ENCODE measurements around the gene RABEP2.

Gene RABEP2

GRCh38 chr16:28935924-28936783 lies 11.1 kb upstream of the RABEP2 start:
- H3K4me1 ChIP-seq (ENCODE audit: insufficient read depth, low read length) = peaks cover 23% of the 10 kb centered on the region
- H3K36me3 ChIP-seq (ENCODE audit: insufficient read depth, low read length) = no peaks in the 10 kb centered on the region

GRCh38 chr16:28935346-28935745 lies 10.3 kb upstream of the RABEP2 start:
- H2AFZ ChIP-seq (ENCODE audit: low read depth, low read length) = no peak overlapping the region
- H3K4me3 ChIP-seq (ENCODE audit: low read depth in 1 of 2, low read length in 2 of 2) = no peak overlapping the region
- TF ChIP-seq EZH2 (IDR thresholded peaks at IDR 0.05; ENCODE audit: borderline replicate concordance, low read depth, low read length, severe bottlenecking) (no peak), CTCF (IDR thresholded peaks at IDR 0.05; ENCODE audit: borderline replicate concordance, extremely low read depth, low read length, poor library complexity, severe bottlenecking) (no peak)
- H3K9me3 ChIP-seq (ENCODE audit: insufficient read depth, low read length, severe bottlenecking) = no peaks in the 10 kb centered on the region
- H3K27me3 ChIP-seq (ENCODE audit: insufficient read depth, low read length, poor library complexity) = no peaks in the 10 kb centered on the region
- no peak overlapping the region for H3K4me2 ChIP-seq (ENCODE audit: insufficient read depth, low read length)
- H4K20me1 ChIP-seq (ENCODE audit: insufficient read depth, low read length) = no peaks in the 10 kb centered on the region
- H3K4me1 ChIP-seq (ENCODE audit: insufficient read depth, low read length) = peaks cover 31% of the 10 kb centered on the region
- no peak overlapping the region for H3K27ac ChIP-seq (ENCODE audit: low read length)
- no peaks in the 10 kb centered on the region for H3K36me3 ChIP-seq (ENCODE audit: insufficient read depth, low read length)
- no peak for ATAC-seq (ENCODE audit: insufficient read depth, low read depth)
- no peak overlapping the region for H3K9ac ChIP-seq (ENCODE audit: low read depth, low read length)
- H3K79me2 ChIP-seq (ENCODE audit: insufficient read depth, low read length) = no peaks in the 10 kb centered on the region
- no peak for DNase-seq

More at GRCh38 chr16:28935924-28936783, 11.1 kb upstream of the RABEP2 start:
- H3K79me2 ChIP-seq (ENCODE audit: insufficient read depth, low read length) = no peaks in the 10 kb centered on the region
- no peak overlapping the region for H3K27ac ChIP-seq (ENCODE audit: low read length)
- no peaks in the 10 kb centered on the region for H4K20me1 ChIP-seq (ENCODE audit: insufficient read depth, low read length)
- no peak overlapping the region for H3K4me3 ChIP-seq (ENCODE audit: low read depth in 1 of 2, low read length in 2 of 2)
- peak overlapping the region; percentile 39 for H2AFZ ChIP-seq (ENCODE audit: low read depth, low read length)
- H3K4me2 ChIP-seq (ENCODE audit: insufficient read depth, low read length) = no peak overlapping the region
- no peaks in the 10 kb centered on the region for H3K9me3 ChIP-seq (ENCODE audit: insufficient read depth, low read length, severe bottlenecking)
- DNase-seq (peak; percentile 69), ATAC-seq (ENCODE audit: insufficient read depth, low read depth) (peak; percentile 87)
- no peak for TF ChIP-seq EZH2 (IDR thresholded peaks at IDR 0.05; ENCODE audit: borderline replicate concordance, low read depth, low read length, severe bottlenecking)
- no peak for TF ChIP-seq CTCF (IDR thresholded peaks at IDR 0.05; ENCODE audit: borderline replicate concordance, extremely low read depth, low read length, poor library complexity, severe bottlenecking)
- H3K27me3 ChIP-seq (ENCODE audit: insufficient read depth, low read length, poor library complexity) = no peaks in the 10 kb centered on the region
- H3K9ac ChIP-seq (ENCODE audit: low read depth, low read length) = no peak overlapping the region

GRCh38 chr16:28933171-28933570 lies 8.1 kb upstream of the RABEP2 start:
- no peak for ATAC-seq (ENCODE audit: insufficient read depth, low read depth)
- Histone ChIP-seq H3K4me2 (ENCODE audit: insufficient read depth, low read length) (no peak overlapping the region), H3K27ac (ENCODE audit: low read length) (peak overlapping the region; percentile 94)

More at GRCh38 chr16:28933171-28933570, 8.1 kb upstream of the RABEP2 start:
- no peaks in the 10 kb centered on the region for H3K27me3 ChIP-seq (ENCODE audit: insufficient read depth, low read length, poor library complexity)
- H3K4me1 ChIP-seq (ENCODE audit: insufficient read depth, low read length) = peaks cover 36% of the 10 kb centered on the region
- TF ChIP-seq EZH2 (IDR thresholded peaks at IDR 0.05; ENCODE audit: borderline replicate concordance, low read depth, low read length, severe bottlenecking) = no peak
- no peak for TF ChIP-seq CTCF (IDR thresholded peaks at IDR 0.05; ENCODE audit: borderline replicate concordance, extremely low read depth, low read length, poor library complexity, severe bottlenecking)
- H3K36me3 ChIP-seq (ENCODE audit: insufficient read depth, low read length) = no peaks in the 10 kb centered on the region
- no peaks in the 10 kb centered on the region for H4K20me1 ChIP-seq (ENCODE audit: insufficient read depth, low read length)
- H3K79me2 ChIP-seq (ENCODE audit: insufficient read depth, low read length) = no peaks in the 10 kb centered on the region
- no peak overlapping the region for H3K4me3 ChIP-seq (ENCODE audit: low read depth in 1 of 2, low read length in 2 of 2)
- H3K9me3 ChIP-seq (ENCODE audit: insufficient read depth, low read length, severe bottlenecking) = no peaks in the 10 kb centered on the region
- H3K9ac ChIP-seq (ENCODE audit: low read depth, low read length) = no peak overlapping the region
- no peak for DNase-seq
- H2AFZ ChIP-seq (ENCODE audit: low read depth, low read length) = peak overlapping the region; percentile 39; the same call in 1 of the 2 replicates

Data from DND-41 (cell line).